K562 (cell line): ENCODE measurements around the gene CAMK2N1. TPM values are rescaled to one million over a fixed set of nuclear protein-coding genes. Genes with fewer than 3 reads are reported as not detected.

Source experiments
- ATF1 ChIP-seq, 2 experiments: fragments of 450-650 bp in 1 of 2; IDR thresholded peaks; 2 replicates each; pipeline ENCODE4 v1.6.1; 2016; ENCODE audit warnings: missing compliant biosample characterization in 1 of 2, missing genetic modification characterization in 1 of 2
- BHLHE40 ChIP-seq: IDR thresholded peaks from 2 replicates; pipeline ENCODE4 v1.6.1; 2011; ENCODE audit warnings: low read length, improper control_type of control experiment
- DIDO1 ChIP-seq: fragments of 450-650 bp; IDR thresholded peaks from 2 replicates; pipeline ENCODE4 v1.6.1; 2016; ENCODE audit warnings: low read depth, missing biosample characterization, missing genetic modification characterization
- HMG20B ChIP-seq: fragments of 250-450 bp; sonication (Bioruptor Pico); IDR thresholded peaks from 2 replicates; pipeline ENCODE4 v1.5.0; 2021; ENCODE audit warnings: mild to moderate bottlenecking
- KLF16 ChIP-seq: IDR thresholded peaks from 2 replicates; pipeline ENCODE4 v1.6.1; 2016; ENCODE audit warnings: antibody characterized with exemption
- NRF1 ChIP-seq, 2 experiments: fragments of 450-650 bp; IDR thresholded peaks in 1 of 2; conservative IDR thresholded peaks in 1 of 2; 2 replicates each; pipeline ENCODE4 v1.6.1; 2014; ENCODE audit warnings: mild to moderate bottlenecking in 2 of 2
- PTRF ChIP-seq: fragments of 450-650 bp; IDR thresholded peaks from 2 replicates; pipeline ENCODE4 v1.6.1; 2016; ENCODE audit warnings: mild to moderate bottlenecking, missing genetic modification characterization, missing compliant biosample characterization
- RAD51 ChIP-seq: fragments of 450-650 bp; IDR thresholded peaks from 2 replicates; pipeline ENCODE4 v1.7.1; 2016; ENCODE audit warnings: low read depth, mild to moderate bottlenecking, borderline replicate concordance
- TOE1 ChIP-seq, 2 experiments: fragments of 450-650 bp in 1 of 2; sonication (generic) in 1 of 2; formaldehyde crosslinking in 1 of 2; IDR thresholded peaks; 2 replicates each; pipeline versions ENCODE4 v1.7.1 to v1.8.0; 2016 to 2022; ENCODE audit warnings: borderline replicate concordance in 2 of 2, mild to moderate bottlenecking in 2 of 2, antibody characterized with exemption in 1 of 2, inconsistent platforms in 1 of 2, low read depth in 1 of 2, missing genetic modification reagents in 1 of 2, moderate library complexity in 1 of 2
- USF1 ChIP-seq: sonication (generic); formaldehyde crosslinking; IDR thresholded peaks from 2 replicates; pipeline ENCODE4 v1.9.0; 2022; ENCODE audit warnings: mild to moderate bottlenecking, missing genetic modification reagents
- USF2 ChIP-seq: sonication (generic); formaldehyde crosslinking; IDR thresholded peaks from 2 replicates; pipeline ENCODE4 v1.5.0; 2020; ENCODE audit warnings: missing genetic modification reagents
- ZBTB2 ChIP-seq: fragments of 450-650 bp; IDR thresholded peaks from 2 replicates; pipeline ENCODE4 v1.6.1; 2016; ENCODE audit warnings: antibody characterized with exemption
- polyA plus RNA-seq, 8 experiments: library from polyadenylated mRNA; depleted of rRNA in 4 of 8; stranded (reverse) in 5 of 8; unstranded in 3 of 8; fragments of >200 nt; fragmentation: Nextera tagmentation in 2 of 8; fragmentation: Illumina TruSeq in 1 of 8; extraction: Ambion mirVana in 2 of 8; extraction: Trizol in 1 of 8; gene quantifications; 2 replicates each; pipeline versions ENCODE4 v1.2.1 to v1.2.3, GENCODE V29; 2011 to 2014; ENCODE audit warnings: inconsistent platforms in 1 of 8, missing spikeins in 1 of 8
- total RNA-seq, 7 experiments: library from RNA; depleted of rRNA in 6 of 7; stranded (reverse); fragments of >200 nt in 6 of 7; fragmentation: Illumina TruSeq in 2 of 7; extraction: Trizol in 2 of 7; gene quantifications; 2 replicates each; pipeline versions ENCODE4 v1.2.1 to v1.2.3, GENCODE V29; 2011 to 2021; ENCODE audit warnings: low replicate concordance in 1 of 7
- TF ChIP-seq, protein P1 (sequence below): fragments of 450-650 bp; IDR thresholded peaks from 2 replicates; pipeline ENCODE4 v1.6.1; 2016; ENCODE audit warnings: mild to moderate bottlenecking, moderate library complexity

Gene CAMK2N1
- total and polyA plus RNA-seq, 9 of the 15 experiments (the other 6 are each of a cell fraction or from before 2014, with no cell fraction given): 0.09 to 1.4 (median 0.34) TPM

- TF ChIP-seq, protein P1, sequence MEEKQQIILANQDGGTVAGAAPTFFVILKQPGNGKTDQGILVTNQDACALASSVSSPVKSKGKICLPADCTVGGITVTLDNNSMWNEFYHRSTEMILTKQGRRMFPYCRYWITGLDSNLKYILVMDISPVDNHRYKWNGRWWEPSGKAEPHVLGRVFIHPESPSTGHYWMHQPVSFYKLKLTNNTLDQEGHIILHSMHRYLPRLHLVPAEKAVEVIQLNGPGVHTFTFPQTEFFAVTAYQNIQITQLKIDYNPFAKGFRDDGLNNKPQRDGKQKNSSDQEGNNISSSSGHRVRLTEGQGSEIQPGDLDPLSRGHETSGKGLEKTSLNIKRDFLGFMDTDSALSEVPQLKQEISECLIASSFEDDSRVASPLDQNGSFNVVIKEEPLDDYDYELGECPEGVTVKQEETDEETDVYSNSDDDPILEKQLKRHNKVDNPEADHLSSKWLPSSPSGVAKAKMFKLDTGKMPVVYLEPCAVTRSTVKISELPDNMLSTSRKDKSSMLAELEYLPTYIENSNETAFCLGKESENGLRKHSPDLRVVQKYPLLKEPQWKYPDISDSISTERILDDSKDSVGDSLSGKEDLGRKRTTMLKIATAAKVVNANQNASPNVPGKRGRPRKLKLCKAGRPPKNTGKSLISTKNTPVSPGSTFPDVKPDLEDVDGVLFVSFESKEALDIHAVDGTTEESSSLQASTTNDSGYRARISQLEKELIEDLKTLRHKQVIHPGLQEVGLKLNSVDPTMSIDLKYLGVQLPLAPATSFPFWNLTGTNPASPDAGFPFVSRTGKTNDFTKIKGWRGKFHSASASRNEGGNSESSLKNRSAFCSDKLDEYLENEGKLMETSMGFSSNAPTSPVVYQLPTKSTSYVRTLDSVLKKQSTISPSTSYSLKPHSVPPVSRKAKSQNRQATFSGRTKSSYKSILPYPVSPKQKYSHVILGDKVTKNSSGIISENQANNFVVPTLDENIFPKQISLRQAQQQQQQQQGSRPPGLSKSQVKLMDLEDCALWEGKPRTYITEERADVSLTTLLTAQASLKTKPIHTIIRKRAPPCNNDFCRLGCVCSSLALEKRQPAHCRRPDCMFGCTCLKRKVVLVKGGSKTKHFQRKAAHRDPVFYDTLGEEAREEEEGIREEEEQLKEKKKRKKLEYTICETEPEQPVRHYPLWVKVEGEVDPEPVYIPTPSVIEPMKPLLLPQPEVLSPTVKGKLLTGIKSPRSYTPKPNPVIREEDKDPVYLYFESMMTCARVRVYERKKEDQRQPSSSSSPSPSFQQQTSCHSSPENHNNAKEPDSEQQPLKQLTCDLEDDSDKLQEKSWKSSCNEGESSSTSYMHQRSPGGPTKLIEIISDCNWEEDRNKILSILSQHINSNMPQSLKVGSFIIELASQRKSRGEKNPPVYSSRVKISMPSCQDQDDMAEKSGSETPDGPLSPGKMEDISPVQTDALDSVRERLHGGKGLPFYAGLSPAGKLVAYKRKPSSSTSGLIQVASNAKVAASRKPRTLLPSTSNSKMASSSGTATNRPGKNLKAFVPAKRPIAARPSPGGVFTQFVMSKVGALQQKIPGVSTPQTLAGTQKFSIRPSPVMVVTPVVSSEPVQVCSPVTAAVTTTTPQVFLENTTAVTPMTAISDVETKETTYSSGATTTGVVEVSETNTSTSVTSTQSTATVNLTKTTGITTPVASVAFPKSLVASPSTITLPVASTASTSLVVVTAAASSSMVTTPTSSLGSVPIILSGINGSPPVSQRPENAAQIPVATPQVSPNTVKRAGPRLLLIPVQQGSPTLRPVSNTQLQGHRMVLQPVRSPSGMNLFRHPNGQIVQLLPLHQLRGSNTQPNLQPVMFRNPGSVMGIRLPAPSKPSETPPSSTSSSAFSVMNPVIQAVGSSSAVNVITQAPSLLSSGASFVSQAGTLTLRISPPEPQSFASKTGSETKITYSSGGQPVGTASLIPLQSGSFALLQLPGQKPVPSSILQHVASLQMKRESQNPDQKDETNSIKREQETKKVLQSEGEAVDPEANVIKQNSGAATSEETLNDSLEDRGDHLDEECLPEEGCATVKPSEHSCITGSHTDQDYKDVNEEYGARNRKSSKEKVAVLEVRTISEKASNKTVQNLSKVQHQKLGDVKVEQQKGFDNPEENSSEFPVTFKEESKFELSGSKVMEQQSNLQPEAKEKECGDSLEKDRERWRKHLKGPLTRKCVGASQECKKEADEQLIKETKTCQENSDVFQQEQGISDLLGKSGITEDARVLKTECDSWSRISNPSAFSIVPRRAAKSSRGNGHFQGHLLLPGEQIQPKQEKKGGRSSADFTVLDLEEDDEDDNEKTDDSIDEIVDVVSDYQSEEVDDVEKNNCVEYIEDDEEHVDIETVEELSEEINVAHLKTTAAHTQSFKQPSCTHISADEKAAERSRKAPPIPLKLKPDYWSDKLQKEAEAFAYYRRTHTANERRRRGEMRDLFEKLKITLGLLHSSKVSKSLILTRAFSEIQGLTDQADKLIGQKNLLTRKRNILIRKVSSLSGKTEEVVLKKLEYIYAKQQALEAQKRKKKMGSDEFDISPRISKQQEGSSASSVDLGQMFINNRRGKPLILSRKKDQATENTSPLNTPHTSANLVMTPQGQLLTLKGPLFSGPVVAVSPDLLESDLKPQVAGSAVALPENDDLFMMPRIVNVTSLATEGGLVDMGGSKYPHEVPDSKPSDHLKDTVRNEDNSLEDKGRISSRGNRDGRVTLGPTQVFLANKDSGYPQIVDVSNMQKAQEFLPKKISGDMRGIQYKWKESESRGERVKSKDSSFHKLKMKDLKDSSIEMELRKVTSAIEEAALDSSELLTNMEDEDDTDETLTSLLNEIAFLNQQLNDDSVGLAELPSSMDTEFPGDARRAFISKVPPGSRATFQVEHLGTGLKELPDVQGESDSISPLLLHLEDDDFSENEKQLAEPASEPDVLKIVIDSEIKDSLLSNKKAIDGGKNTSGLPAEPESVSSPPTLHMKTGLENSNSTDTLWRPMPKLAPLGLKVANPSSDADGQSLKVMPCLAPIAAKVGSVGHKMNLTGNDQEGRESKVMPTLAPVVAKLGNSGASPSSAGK: peak; percentile 14; the same call in 1 of the 2 replicates
- TF ChIP-seq ZBTB2: no peak
- no peak for TF ChIP-seq ATF1 (CRISPR knock-in tag; IDR thresholded peaks at IDR 0.05)
- TF ChIP-seq ATF1 (tag; IDR thresholded peaks at IDR 0.05): 0 out of 2 replicates have a peak, but pooled peaks have one; percentile 7
- TF ChIP-seq NRF1 (conservative IDR thresholded peaks at IDR 0.05 in 1 of 2, IDR thresholded peaks at IDR 0.05 in 1 of 2): peak; percentile 27 to 52; a peak in 3 of 4 replicates
- TF ChIP-seq USF1: peak; percentile 98
- TF ChIP-seq RAD51: peak; percentile 95
- peak; percentile 97 for TF ChIP-seq USF2 (CRISPR knock-in tag)
- TF ChIP-seq HMG20B (CRISPR knock-in tag): no peak
- TF ChIP-seq BHLHE40: 0 out of 2 replicates have a peak, but pooled peaks have one; percentile 57
- no peak for TF ChIP-seq KLF16
- peak; percentile 71; the same call in 1 of the 2 replicates for TF ChIP-seq TOE1 (IDR thresholded peaks at IDR 0.05; ENCODE audit: borderline replicate concordance)
- no peak for TF ChIP-seq TOE1 (CRISPR knock-in tag; IDR thresholded peaks at IDR 0.05; ENCODE audit: borderline replicate concordance, low read depth)
- TF ChIP-seq PTRF (tag): no peak
- TF ChIP-seq DIDO1 (tag): peak; percentile 56; the same call in 1 of the 2 replicates
These were observed 45.2 kb downstream of the CAMK2N1 start (continued) for GRCh38 chr1:20440785-20441200.
